CD4-positive, alpha-beta T cell treated with Interleukin-17A for 4 hours (primary cell): Measurements from ENCODE around the gene ABCA4.
"Not testable (repeated sequence)": the region's sequence is repeated elsewhere in the genome, so short reads cannot be mapped to it uniquely, and the experiment has no call there.

Experiments
- DNase-seq: peaks from one replicate; pipeline ENCODE4 v3.0.0-alpha.2; 2020; ENCODE audit warnings: mixed read lengths

The ABCA4 gene

DNA sequence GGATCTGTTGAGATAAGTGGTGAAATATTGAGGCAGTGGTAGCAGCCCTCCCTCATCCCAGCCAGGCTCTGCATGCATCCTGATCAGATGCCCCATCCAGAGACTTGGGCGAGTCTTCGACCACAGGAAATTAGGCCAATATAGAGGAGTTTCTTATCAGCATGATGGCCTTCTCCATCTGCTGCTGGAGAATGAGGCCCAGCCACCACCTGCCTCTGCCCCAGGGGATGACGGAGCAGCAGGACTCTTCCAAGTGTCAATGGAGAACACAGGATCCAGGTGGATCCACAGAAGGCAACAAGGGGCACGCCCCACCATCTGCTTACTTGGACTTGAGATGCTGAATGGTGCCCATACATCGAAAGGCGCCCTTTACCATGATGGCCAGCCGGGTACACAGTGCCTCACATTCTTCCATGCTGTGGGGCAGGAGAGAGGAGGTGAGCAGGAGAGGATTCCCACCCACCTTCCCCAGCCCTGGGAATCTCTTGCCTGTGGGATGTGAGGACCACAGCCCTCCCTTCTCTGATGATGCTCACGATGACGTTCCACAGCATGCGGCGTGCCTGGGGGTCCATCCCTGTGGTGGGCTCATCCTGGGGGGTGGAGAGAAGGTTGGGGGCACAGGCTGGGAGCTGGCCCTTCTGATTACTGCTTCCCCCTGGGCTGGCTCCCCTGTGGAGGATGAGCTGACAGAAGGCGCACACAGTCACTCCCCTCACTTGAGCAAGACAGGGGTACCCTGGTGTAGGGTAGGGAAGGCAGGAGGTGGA lies 120.3 kb downstream of the ABCA4 start:
- no peak for DNase-seq

GRCh38 chr1:93999840-94000415 lies 121.0 kb downstream of the ABCA4 start:
- no peak for DNase-seq

DNA sequence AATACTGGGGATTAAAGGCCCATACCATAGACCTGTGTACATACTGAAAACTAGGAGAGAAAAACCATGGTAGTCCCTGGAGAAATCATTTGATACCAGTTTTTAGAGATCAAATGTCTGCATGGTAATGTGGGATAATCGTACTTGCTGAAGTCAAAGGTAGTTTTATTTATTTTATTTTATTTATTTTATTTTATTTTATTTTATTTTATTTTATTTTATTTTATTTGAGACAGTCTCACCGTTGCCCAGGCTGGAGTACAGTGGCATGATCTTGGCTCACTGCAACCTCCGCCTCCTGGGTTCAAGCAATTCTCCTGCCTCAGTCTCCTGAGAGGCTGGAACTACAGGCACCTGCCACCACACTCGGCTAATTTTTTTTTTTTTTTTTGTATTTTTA lies 122.4 kb downstream of the ABCA4 start:
- not testable (repeated sequence) for DNase-seq

GRCh38 chr1:93997756-93998155 lies 123.2 kb downstream of the ABCA4 start:
- no peak for DNase-seq

DNA sequence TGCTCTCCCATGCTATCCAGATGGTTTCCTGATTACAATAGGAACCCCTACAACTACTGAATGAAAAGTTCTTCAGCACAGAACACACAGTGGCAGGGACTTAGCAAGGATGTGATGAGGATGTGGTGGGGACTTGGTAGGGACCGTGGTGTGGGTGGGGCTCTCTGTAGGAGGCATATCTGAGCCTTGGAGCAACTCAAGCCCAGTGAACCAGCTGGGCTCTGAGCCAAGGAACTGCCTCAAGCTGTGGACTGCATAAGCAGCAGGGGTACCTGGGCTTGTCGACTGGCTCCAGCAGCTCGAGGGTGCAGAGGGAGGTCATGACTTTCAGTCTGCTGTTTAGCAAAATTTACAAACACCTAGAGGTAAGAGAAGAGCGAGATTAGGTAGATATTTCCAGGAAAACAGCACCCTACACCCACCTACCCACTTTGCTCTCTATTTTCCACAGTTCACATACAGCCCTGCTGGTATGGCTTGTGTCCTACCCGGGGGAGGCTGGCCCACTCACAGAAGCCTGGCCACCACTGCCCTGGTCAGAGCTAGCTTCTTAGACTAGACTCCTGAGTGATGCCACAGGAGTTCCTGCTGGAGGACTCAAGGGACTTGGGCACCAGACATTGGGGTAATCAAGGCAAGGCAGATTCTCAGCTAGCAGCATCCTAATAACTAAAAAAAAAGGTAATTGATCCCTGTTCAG lies 125.0 kb downstream of the ABCA4 start:
- DNase-seq, result no peak

DNA sequence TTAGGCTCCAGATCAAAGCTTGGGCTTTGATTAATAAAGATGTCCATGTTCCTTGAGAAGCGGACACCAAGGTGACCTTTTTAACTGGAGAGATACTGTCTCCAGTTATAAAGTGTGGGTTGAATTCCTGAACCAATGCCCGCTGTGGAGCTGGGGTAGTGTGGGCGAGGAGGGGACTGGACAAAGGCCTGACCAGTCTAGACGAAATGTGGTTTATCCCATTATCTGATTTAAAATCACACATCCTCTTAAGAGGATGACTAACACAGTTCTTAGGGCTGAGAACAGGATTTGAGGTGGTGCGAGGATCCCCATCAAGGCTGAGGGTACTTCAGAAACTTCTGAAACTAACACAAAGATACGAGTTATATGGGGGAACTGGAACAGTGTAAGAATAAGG lies 127.2 kb downstream of the ABCA4 start:
- no peak for DNase-seq

DNA sequence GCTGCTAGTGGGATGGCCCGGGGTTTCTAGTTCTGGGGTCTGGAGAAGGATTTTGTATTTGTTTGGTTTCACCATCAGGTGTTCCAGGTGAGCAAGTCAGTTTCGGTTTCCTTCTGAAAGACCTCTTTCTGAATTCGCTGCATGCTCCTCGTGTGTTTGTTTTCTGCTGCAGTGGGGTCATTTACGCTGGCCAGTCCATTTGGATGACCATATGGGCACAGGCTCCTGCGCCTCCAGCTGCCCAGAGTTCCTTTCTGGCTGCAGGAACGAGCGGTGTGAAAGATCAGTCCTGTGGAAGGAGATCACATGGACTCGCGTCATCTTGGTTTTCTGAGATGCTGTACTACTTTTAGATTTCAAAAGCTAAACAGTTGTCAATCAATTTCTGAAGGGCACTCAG lies 128.0 kb downstream of the ABCA4 start:
- no peak for DNase-seq

DNA sequence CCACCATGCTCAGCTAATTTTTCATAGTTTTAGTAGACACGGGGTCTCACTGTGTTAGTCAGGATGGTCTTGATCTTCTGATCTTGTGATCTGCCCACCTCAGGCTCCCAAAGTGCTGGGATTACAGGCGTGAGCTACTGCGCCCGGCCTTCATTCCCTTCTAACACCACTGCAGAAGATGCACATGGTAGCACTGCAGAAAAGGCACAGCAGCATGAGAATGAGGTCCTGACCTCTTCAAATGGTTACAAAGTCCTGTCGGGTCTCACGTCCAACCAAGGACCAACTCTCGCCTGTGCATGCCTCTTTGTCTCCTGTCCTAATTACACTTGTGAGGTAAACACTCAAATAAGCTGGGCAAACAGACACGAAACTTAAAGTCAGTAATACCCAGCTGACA lies 128.8 kb downstream of the ABCA4 start:
- no peak for DNase-seq

DNA sequence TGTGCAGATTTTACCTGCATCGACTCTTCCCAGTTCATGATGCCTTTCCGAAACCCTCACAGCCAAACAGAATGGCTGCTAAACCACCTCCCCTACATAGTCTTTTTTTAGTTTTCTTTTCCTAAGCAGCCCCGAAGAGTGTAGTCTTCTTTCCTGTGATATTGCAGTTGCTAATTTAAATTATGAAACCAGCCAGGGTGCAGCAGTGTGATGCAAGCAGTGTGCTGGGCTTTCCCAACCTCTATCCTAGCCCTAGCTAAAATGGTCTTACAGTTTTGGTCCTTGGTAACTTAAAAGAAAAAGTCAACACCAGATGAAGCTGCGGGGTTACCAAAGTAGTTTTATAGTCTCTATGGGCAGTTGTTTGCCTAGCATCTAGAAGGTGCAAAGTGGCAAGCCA lies 129.7 kb downstream of the ABCA4 start:
- DNase-seq, result no peak

DNA sequence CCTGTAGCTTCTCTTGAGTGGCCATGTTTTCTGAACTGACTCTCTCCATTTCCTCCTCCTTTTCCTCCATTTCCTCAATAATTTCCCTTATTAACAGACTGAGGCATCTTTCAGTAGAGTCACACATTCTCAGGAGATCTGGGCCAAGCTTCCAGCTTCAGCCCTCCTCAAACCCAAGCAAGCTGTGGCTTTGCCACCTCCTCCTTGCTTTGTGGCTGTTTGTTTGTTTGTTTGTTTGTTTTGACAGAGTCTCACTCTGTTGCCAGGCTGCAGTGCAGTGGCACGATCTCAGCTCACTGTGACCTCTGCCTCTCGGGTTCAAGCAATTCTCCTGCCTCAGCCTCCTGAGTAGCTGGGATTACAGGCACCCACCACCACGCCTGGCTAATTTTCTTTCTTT lies 130.5 kb downstream of the ABCA4 start:
- not testable (repeated sequence) for DNase-seq

GRCh38 chr1:93990010-93990409 lies 130.9 kb downstream of the ABCA4 start:
- DNase-seq, result no peak

DNA sequence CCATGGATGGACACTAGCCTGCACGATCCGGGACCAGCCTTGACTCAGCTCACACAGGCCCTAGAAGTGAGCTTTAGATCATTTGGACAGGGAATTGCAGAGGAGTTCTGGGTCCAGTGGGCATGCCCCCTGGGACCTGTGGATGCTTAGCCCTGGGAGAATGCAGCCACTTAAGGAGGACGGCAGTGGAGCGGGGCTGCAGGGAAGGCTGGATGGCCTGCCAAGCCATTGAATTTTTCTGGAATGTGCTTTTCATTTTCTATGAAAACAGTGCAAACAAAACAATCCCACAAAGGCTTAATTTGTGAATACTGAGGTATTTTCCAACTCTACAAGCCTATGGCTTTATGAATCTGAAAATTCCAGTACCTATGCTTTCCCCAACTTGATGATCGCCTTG lies 131.3 kb downstream of the ABCA4 start:
- no peak for DNase-seq

DNA sequence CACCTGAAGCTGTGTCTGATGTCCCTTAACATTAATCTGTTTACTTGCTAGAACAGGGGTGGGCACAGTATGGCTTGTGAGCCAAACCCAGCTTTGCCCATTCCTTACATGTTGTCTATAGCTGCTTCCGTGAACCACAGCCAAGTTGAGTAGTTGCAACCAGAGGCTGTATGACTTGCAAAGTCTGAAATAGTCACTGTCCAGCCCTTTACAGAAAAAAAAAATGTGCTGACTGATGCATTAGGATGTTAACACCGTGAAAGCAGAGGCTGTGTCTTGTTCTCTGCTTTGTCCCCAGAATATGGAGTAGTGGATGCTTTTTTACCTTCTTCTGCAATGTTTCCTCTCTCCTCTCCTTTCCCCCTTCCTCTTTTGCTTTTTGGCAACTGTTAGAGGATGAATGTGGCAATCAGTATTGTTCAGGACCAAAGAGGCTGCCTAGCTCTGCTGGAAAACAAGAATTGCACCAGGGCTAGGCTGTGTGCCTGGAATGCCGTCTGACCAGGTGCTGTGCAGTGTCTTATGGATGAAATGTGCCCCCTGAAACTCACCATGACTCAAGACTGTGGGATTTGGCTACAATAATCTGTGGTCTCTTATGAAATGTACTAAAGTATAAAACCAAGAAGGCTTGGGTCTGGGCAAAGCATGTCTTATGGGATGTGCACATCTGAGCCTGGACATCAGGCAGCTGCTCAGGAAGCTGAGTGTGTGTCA lies 132.2 kb downstream of the ABCA4 start:
- no peak for DNase-seq

- no peak for DNase-seq
Measured at GRCh38 chr1:93981274-93981667, 139.7 kb downstream of the ABCA4 start.

GRCh38 chr1:93980320-93981273 lies 140.4 kb downstream of the ABCA4 start:
- no peak for DNase-seq

- no peak for DNase-seq
Measured at GRCh38 chr1:93979718-93980319, 141.1 kb downstream of the ABCA4 start.

DNA sequence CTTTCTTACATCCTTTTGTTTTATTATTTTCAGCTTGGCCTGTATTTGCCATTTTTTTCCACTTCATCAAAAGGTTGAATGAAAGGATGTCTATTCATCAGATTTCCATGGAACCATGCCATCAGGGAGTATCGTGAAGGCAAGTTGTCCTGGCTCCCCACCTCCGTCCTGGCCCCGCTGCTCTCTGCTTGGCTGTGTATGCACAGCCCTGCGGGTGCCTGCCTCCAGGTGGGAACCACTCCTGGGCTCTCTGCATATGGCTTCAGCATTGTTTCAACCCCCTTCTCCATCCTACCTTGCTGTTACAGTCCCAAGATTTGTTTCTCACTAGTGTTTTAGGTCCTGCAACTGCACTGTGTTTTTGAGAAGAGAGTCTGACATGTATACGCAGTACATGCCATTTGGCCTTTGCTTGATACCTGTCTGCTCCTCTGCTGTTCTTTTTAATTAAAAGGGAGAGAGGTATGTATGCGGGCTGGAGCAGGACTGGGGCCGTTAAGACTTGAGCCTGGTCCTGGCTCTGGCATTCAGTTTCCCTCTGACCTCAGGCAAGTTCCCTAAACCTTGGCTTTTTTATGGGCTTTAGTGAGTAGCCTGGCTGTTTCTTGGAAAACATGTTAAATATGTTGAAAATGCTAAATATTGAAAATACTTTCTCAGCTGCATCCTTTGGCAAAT lies 141.8 kb downstream of the ABCA4 start:
- no peak for DNase-seq

GRCh38 chr1:93977598-93977945 lies 143.4 kb downstream of the ABCA4 start:
- no peak for DNase-seq

DNA sequence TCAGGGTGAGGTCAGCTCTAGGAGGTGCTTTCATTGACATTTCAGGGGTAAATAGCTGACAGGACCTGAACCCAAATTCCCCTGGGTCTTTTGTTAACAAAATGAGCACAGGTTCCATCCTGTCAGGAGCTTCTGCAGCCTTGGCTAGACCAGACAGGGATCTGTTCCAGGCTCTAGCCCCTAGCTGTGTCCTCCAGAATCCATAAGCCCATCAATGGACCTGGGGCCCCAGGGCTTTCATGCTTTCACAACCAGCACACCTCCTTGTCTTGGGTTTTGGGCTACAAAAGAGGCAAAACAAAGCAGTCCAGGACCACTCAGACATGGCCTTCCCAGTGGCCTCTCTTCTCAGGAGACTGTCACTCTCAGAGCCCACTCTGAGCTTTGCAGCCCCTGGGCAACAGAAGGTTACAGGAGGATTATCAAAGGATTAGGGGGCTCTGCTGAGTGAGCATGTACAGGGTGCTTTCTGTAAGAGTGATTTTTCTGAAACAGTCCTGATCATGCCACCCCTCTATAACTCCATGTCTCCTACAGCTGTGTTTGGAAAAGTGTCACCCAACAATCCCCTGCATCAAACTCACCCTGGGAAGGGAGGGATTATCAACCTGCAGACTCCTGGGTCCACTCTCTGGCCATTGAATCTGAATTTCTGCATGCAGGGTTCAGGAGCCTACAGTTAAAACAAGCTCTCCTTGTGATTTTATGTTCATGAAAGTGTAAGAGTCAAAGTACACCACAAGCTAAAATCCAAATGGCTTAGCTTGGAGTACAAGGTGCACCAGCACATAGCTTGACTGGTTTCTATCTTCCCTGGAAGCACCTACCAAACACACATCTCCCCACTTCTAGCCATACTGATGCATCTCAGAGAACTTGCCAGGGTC lies 144.0 kb downstream of the ABCA4 start:
- DNase-seq, result no peak

DNA sequence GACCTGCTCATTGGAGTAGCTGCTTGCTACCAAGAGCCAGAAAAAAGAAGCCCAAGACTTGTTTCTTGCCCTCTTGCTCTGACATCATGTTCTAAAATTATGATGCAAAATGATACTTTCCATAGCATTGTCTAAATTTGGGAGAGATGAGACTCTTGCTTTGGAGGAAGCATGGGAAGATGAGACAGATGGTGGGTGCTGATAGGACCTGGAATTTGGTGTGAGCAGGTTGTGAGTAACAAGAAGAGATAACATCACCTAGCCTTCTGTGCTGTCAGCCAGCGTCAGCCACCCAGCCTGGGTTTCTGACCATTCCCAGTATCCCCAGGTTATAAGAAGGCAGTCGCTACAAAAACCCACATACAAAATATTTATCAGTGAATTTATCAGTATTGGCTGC lies 144.7 kb downstream of the ABCA4 start:
- no peak for DNase-seq
